HG03565 (cell line): ENCODE results near the gene BET1L.
"Not testable (repeated sequence)": the region's sequence is repeated elsewhere in the genome, so short reads cannot be mapped to it uniquely, and the experiment has no call there.

Source experiments
- ATAC-seq: cut with Tn5 transposase; IDR thresholded peaks from one replicate; pipeline ENCODE4 v1.9.1; 2021; ENCODE audit warnings: mild to moderate bottlenecking, moderate library complexity; ENCODE audit not compliant: unreplicated experiment

BET1L gene

GRCh38 chr11:207208-207862 is at the start of gene BET1L, which contains the start of gene RIC8A:
BET1L (minus strand) TSS chr11:207399; CDS start chr11:207321, 78 bp downstream.
RIC8A (plus strand) TSS chr11:207708; CDS start chr11:208855, 1,147 bp downstream.
- ATAC-seq, result peak; percentile 73

- no peak for ATAC-seq
These were observed 48.6 kb upstream of the BET1L start for GRCh38 chr11:255816-256215.

GRCh38 chr11:255176-255575 is 48.0 kb upstream of the BET1L start:
- no peak for ATAC-seq

- no peak for ATAC-seq
These were observed 46.7 kb upstream of the BET1L start for GRCh38 chr11:253886-254270.

GRCh38 chr11:253160-253885 is 46.1 kb upstream of the BET1L start:
- no peak for ATAC-seq

GRCh38 chr11:252666-253065 is 45.5 kb upstream of the BET1L start:
- ATAC-seq, result no peak

GRCh38 chr11:251550-251949 is 44.4 kb upstream of the BET1L start:
- no peak for ATAC-seq

GRCh38 chr11:250740-251299 is 43.6 kb upstream of the BET1L start:
- ATAC-seq, result no peak

GRCh38 chr11:250274-250673 is 43.1 kb upstream of the BET1L start:
- no peak for ATAC-seq

- no peak for ATAC-seq
These were observed 41.9 kb upstream of the BET1L start for GRCh38 chr11:249062-249461.

- no peak for ATAC-seq
These were observed 37.2 kb upstream of the BET1L start for GRCh38 chr11:244376-244775.

- ATAC-seq, result no peak
These were observed 34.4 kb upstream of the BET1L start for GRCh38 chr11:241634-242033.

GRCh38 chr11:240315-240714 is 33.1 kb upstream of the BET1L start:
- no peak for ATAC-seq

GRCh38 chr11:238346-238745 is 31.1 kb upstream of the BET1L start:
- ATAC-seq, result not testable (repeated sequence)

- peak; percentile 74 for ATAC-seq
These were observed 29.9 kb upstream of the BET1L start, which contains the start of gene PSMD13 for GRCh38 chr11:236774-237767. PSMD13 (plus strand) TSS chr11:236976; CDS start chr11:237050, 74 bp downstream.

GRCh38 chr11:235997-236773 is 29.0 kb upstream of the BET1L start, which contains the start of gene SIRT3:
SIRT3 (minus strand) TSS chr11:236342; CDS start chr11:236328, 14 bp downstream.
- peak; percentile 49 for ATAC-seq

- no peak for ATAC-seq
These were observed 28.4 kb upstream of the BET1L start for GRCh38 chr11:235609-235996.

- no peak for ATAC-seq
These were observed 28.0 kb upstream of the BET1L start for GRCh38 chr11:235180-235579.

- no peak for ATAC-seq
These were observed 25.8 kb upstream of the BET1L start for GRCh38 chr11:232783-233565.
